Astrocyte (in vitro differentiated cells and primary cell): Measurements from ENCODE around the gene LEP. TPM values are rescaled to one million over a fixed set of nuclear protein-coding genes. Genes with fewer than 3 reads are reported as not detected.
"Not testable (repeated sequence)": the region's sequence is repeated elsewhere in the genome, so short reads cannot be mapped to it uniquely, and the experiment has no call there.

Experiments
- DNase-seq: peaks from one replicate; pipeline ENCODE4 v3.0.0-alpha.2; 2010; ENCODE audit warnings: low read depth
- FAIRE-seq: peaks from 2 replicates; lab custom pipeline; 2011; peaks lifted over from hg19 to GRCh38; lab: Jason Lieb, UNC
- H2AFZ ChIP-seq: 2 replicates; pipeline ENCODE4 v1.6.0; 2012; ENCODE audit warnings: low read depth, low read length, inconsistent platforms
- H3K27ac ChIP-seq: 2 replicates; pipeline ENCODE4 v1.5.1; 2011; ENCODE audit warnings: low read depth, low read length, inconsistent platforms
- H3K27me3 ChIP-seq: 2 replicates; pipeline ENCODE4 v1.6.0; 2011; ENCODE audit warnings: low read length, inconsistent platforms; ENCODE audit not compliant: insufficient read depth
- H3K36me3 ChIP-seq: 2 replicates; pipeline ENCODE4 v1.5.1; 2011; ENCODE audit warnings: low read length, inconsistent platforms; ENCODE audit not compliant: insufficient read depth
- H3K4me1 ChIP-seq: 2 replicates; pipeline ENCODE4 v1.5.1; 2011; ENCODE audit warnings: low read length, inconsistent platforms; ENCODE audit not compliant: insufficient read depth
- H3K4me2 ChIP-seq: 2 replicates; pipeline ENCODE4 v1.6.0; 2012; ENCODE audit warnings: low read length, inconsistent platforms
- H3K4me3 ChIP-seq: 2 replicates; pipeline ENCODE4 v1.5.1; 2011; ENCODE audit warnings: low read depth, mild to moderate bottlenecking, low read length, inconsistent platforms; ENCODE audit not compliant: insufficient read depth
- H3K79me2 ChIP-seq: 2 replicates; pipeline ENCODE4 v1.6.0; 2012; ENCODE audit warnings: mild to moderate bottlenecking, low read length, inconsistent platforms; ENCODE audit not compliant: insufficient read depth
- H3K9ac ChIP-seq: 2 replicates; pipeline ENCODE4 v1.6.0; 2012; ENCODE audit warnings: mild to moderate bottlenecking, low read length, inconsistent platforms
- H3K9me3 ChIP-seq: 2 replicates; pipeline ENCODE4 v1.5.1; 2012; ENCODE audit warnings: low read depth, mild to moderate bottlenecking, low read length, inconsistent platforms; ENCODE audit not compliant: insufficient read depth
- H4K20me1 ChIP-seq: 2 replicates; pipeline ENCODE4 v1.6.0; 2012; ENCODE audit warnings: low read length, inconsistent platforms; ENCODE audit not compliant: insufficient read depth
- H3K27ac Mint-ChIP-seq: one replicate; pipeline ENCODE4 v1.8.0; 2021; ENCODE audit warnings: mild to moderate bottlenecking, mixed read lengths; ENCODE audit not compliant: unreplicated experiment
- H3K27me3 Mint-ChIP-seq: one replicate; pipeline ENCODE4 v1.8.0; 2021; ENCODE audit warnings: low read depth, mixed read lengths; ENCODE audit not compliant: unreplicated experiment
- H3K36me3 Mint-ChIP-seq: one replicate; pipeline ENCODE4 v1.8.0; 2021; ENCODE audit warnings: low read depth, mixed read lengths; ENCODE audit not compliant: unreplicated experiment
- H3K4me1 Mint-ChIP-seq: one replicate; pipeline ENCODE4 v1.8.0; 2021; ENCODE audit warnings: low read depth, mixed read lengths; ENCODE audit not compliant: unreplicated experiment
- H3K4me3 Mint-ChIP-seq: one replicate; pipeline ENCODE4 v1.8.0; 2021; ENCODE audit warnings: mild to moderate bottlenecking, moderate library complexity, mixed read lengths; ENCODE audit not compliant: unreplicated experiment
- H3K9me3 Mint-ChIP-seq: one replicate; pipeline ENCODE4 v1.8.0; 2021; ENCODE audit warnings: mild to moderate bottlenecking, mixed read lengths; ENCODE audit not compliant: unreplicated experiment
- EZH2 ChIP-seq: IDR thresholded peaks from 2 replicates; pipeline ENCODE4 v1.6.1; 2012; ENCODE audit warnings: mild to moderate bottlenecking, low read length, inconsistent platforms; ENCODE audit not compliant: insufficient read depth
- total RNA-seq: library from RNA; stranded (reverse); gene quantifications from 2 replicates; pipeline ENCODE4 v1.2.1, GENCODE V29; 2021
- TF ChIP-seq, protein P1 (sequence below): IDR thresholded peaks from 2 replicates; pipeline ENCODE4 v1.5.1; 2011; ENCODE audit warnings: low read depth, mild to moderate bottlenecking, inconsistent platforms, low read length, moderate library complexity; ENCODE audit not compliant: insufficient read depth

The LEP gene
- total RNA-seq, 1 donor from 2014 or later = not detected

DNA sequence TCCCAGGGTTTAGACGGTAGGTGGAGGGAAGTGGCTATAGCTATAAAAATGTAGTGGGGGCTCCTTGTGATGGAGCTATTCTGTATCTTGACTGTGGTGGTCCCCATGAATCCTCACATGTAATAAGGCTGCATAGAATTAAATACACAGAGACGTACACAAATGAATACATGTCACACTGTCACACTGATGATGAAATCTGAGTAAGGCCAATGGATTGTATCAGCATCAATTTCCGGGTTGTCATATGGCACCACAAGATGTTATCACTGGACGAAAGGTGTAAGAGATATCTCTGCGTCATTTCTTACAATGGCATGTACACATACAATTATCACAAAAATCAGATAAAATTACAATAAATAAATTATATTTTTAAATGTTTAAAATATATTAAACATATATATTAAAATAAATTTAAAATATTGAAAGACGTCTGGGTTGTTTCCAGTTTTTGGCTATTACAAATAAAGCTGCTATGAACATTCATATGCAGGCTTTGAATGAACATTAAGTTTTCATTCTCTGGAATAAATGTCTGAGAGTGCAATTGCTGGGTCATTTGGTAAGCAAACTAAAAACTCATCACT, 38.1 kb downstream of the LEP start:
- no peak overlapping the region for H2AFZ ChIP-seq
- FAIRE-seq = no peak
- peaks cover 25% of the 10 kb centered on the region for H3K27me3 Mint-ChIP-seq

DNA sequence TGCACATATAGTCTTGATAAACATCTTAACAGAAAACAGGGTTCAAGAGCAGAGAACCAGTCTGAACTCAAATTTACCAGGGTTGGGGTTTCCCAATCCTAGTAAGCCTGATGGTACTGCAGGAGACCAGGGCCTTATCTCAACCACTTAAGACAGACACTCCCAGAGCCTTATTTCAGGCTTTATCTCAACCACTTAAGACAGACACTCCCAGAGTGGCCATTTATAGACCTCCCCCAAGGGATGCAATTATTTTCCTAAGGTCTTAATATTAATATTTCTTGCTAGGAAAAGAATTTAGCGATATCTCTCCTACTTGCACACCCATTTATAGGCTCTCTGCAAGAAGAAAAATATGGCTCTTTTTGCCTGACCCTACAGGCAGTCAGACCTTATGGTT, 39.4 kb downstream of the LEP start:
- peaks cover 16% of the 10 kb centered on the region for H3K27me3 Mint-ChIP-seq
- H3K9me3 ChIP-seq, H3K4me1 Mint-ChIP-seq, H3K4me2 ChIP-seq, H3K27ac Mint-ChIP-seq, H3K4me1 ChIP-seq, H3K36me3 ChIP-seq, H3K27ac ChIP-seq, H3K79me2 ChIP-seq, H3K9ac ChIP-seq, H2AFZ ChIP-seq, H3K4me3 Mint-ChIP-seq, H4K20me1 ChIP-seq, FAIRE-seq, H3K27me3 ChIP-seq, H3K4me3 ChIP-seq, DNase-seq: not testable (repeated sequence)
- H3K9me3 Mint-ChIP-seq = peaks cover 29% of the 10 kb centered on the region
- H3K36me3 Mint-ChIP-seq = peaks cover 13% of the 10 kb centered on the region

More for the DNA sequence above, 38.1 kb downstream of the LEP start:
- H3K9ac ChIP-seq = no peak overlapping the region
- H3K27ac ChIP-seq = no peak overlapping the region
- Mint-ChIP-seq H3K9me3 (peaks cover 25% of the 10 kb centered on the region), H3K4me3 (no peak overlapping the region), H3K36me3 (peaks cover 13% of the 10 kb centered on the region), H3K4me1 (no peaks in the 10 kb centered on the region), H3K27ac (no peak overlapping the region)
- H3K4me3 ChIP-seq = no peak overlapping the region
- no peak overlapping the region for H3K4me2 ChIP-seq
- TF ChIP-seq EZH2 = no peak
- TF ChIP-seq, protein P1, sequence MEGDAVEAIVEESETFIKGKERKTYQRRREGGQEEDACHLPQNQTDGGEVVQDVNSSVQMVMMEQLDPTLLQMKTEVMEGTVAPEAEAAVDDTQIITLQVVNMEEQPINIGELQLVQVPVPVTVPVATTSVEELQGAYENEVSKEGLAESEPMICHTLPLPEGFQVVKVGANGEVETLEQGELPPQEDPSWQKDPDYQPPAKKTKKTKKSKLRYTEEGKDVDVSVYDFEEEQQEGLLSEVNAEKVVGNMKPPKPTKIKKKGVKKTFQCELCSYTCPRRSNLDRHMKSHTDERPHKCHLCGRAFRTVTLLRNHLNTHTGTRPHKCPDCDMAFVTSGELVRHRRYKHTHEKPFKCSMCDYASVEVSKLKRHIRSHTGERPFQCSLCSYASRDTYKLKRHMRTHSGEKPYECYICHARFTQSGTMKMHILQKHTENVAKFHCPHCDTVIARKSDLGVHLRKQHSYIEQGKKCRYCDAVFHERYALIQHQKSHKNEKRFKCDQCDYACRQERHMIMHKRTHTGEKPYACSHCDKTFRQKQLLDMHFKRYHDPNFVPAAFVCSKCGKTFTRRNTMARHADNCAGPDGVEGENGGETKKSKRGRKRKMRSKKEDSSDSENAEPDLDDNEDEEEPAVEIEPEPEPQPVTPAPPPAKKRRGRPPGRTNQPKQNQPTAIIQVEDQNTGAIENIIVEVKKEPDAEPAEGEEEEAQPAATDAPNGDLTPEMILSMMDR = no peak
- H3K4me1 ChIP-seq = no peaks in the 10 kb centered on the region
- peaks cover 3% of the 10 kb centered on the region for H3K27me3 ChIP-seq
- H3K36me3 ChIP-seq = no peaks in the 10 kb centered on the region
- H3K79me2 ChIP-seq = no peaks in the 10 kb centered on the region
- H4K20me1 ChIP-seq = no peaks in the 10 kb centered on the region
- DNase-seq = no peak
- peaks cover 2% of the 10 kb centered on the region for H3K9me3 ChIP-seq

DNA sequence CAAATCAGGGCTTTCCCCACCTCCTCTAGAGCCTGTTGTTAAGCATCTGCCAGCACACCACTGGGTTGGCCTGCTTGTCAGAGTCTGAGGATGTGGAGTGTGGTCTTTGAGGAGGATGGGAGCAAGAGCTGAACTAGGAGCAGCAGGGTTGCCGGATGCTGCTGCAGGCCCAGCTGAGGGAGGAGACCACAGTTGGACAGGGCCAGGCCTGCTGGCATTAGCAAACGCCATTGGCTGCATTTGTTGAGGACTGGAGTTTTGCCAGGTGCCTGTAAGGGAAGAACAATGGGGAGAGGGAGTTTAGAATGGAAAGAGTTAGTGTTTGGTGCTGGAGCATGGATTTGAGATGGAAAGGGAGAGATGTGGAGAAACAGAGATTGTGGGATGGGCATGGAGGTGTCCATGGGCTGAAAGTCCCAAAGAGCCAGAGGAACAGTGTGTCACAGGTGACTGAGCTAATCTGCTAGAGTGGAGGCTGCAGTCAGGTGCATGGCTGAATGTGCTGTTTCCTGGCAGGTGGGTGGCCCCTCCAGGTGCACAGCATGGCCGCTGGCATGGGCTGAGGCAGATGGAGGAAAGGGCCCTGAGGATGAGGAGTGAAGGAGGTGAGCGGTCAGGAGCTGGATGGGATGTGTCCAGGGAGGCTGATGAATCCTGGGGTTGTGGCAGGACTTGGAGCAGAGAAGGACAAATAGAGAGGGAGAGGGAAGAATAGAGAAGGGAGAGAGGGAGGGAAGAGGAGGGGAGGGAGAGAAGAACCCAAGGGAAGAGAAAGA, 40.7 kb downstream of the LEP start:
- Histone ChIP-seq H3K27ac (no peak overlapping the region), H3K9me3 (peaks cover 2% of the 10 kb centered on the region), H3K4me1 (no peaks in the 10 kb centered on the region), H2AFZ (no peak overlapping the region), H3K4me2 (no peak overlapping the region), H3K4me3 (no peak overlapping the region), H3K79me2 (no peaks in the 10 kb centered on the region), H4K20me1 (no peaks in the 10 kb centered on the region), H3K9ac (no peak overlapping the region), H3K36me3 (no peaks in the 10 kb centered on the region), H3K27me3 (no peaks in the 10 kb centered on the region)
- TF ChIP-seq EZH2 = no peak
- TF ChIP-seq, protein P1 = no peak
- DNase-seq = no peak
- Mint-ChIP-seq H3K27me3 (peaks cover 10% of the 10 kb centered on the region), H3K27ac (no peak overlapping the region), H3K4me3 (no peak overlapping the region), H3K9me3 (peaks cover 28% of the 10 kb centered on the region), H3K4me1 (no peaks in the 10 kb centered on the region), H3K36me3 (peaks cover 15% of the 10 kb centered on the region)
- FAIRE-seq = no peak
